Activated gamma-delta T cell treated with anti-CD3 and anti-CD28 coated beads, Interleukin-2, amount 50 U/mL, for 16 hours (primary cell): ENCODE data around the gene ERBB4.
"Not testable (repeated sequence)": the region's sequence is repeated elsewhere in the genome, so short reads cannot be mapped to it uniquely, and the experiment has no call there.

Experiments used
- DNase-seq: peaks from one replicate; pipeline ENCODE4 v3.0.0-alpha.2; 2020; ENCODE audit warnings: low read depth

The ERBB4 gene

DNA sequence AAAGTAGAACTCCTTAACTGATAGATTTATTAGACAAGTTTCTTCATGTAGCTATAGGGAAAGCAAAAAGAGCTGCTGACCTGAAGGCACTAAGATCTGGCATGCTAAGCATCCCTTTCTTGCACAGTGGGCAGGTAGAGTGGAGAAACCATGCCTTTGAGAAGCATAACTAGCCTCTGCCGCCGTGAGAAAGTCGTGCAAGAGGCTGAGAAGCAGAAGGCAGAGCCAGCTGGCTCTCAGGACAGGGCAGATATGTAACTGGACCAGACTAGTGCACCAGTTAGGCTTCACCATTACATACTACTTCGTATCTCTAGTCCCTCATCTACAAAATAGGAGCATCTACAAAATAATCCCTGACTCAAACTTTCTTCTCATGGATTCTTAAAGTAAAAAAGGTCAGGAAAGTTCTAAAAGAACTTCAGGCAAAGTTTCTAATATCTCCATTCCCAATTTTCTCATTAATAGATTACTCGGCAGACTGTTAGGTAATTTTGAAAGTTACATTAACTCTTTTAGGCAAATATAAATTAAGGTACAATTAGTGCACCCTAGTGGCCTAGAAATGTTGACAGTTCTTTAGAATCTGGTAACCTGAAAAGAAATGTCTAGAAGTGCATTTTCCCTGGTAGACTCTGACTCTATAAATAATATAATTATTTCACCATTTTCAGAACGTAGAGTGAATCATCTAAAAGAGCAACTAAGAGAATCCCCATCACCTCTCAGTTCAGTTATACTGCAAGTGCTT, 10.3 kb downstream of the ERBB4 start:
- DNase-seq, result no peak

DNA sequence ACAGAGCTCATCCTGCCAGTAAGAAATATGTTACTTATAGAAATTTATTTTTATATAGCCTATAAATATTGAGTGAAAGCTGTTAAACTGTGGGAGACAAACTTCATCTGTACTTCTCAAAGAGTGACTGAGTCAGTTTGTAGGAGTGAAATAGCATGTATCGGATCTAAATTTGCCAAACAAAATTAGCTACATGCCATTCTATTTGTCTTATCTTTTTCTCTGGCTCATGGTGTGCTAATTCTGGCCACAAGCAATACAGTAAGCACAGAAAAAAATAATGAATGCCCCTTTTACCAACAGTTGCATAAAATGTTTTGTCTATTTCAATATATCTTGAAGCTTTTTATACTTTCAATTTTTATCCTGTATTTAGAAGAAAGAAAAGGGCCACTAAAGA, 12.5 kb downstream of the ERBB4 start:
- DNase-seq, result no peak

DNA sequence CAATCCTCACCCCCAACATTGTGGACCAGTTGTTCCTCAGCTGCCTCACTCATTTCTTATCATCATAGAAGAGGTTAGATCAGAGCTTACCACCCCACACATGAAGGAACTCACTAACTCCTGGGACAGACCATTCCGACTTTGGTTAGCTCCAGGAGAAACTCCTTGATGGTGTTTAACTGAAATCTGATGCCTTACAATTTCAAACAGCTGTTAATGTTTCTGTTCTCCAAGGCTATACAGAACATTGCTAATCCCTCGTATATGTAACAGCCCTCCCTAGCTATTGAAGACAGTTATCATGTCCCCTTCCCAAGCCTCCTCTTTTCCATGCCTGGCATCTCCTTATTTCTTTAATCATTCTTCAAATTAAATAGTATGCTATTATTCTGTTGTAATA, 14.8 kb downstream of the ERBB4 start:
- DNase-seq, result no peak

DNA sequence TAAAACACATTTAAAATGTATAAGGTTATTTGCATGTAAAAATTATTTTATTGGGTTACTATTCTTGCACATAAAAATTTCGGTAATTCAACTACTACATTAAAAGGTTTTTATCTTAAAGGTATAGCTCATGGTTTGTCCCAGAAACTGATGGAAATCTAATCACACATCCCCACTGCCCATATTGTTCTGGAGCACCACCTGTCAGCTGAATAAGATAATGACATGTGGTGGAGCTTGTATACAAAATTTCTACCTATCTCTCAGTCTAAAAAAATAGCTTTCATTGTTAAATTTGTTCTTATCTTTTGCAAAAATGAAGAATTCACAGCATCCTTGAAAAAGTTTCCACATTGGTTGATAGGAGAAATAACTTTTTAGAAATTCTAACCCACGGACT, 18.3 kb downstream of the ERBB4 start:
- no peak for DNase-seq

DNA sequence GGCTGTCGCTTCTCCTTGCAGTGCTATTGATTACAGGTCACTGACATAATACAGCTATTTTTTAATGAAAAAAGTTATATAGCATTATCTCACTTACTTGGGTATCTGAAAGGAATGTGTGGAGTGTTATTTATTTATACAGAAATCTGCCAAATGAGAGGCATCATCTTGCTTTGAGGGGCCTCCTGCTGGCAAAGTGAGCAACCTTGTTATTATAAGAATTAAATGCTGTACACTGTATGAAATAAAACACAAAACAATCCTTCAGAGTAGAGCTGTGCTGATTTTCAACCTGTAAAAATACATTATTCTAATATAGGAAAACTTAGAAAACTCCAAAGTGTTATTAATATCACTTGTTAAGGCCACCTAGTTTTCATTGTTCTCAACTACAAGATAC, 20.9 kb downstream of the ERBB4 start:
- DNase-seq, result no peak

DNA sequence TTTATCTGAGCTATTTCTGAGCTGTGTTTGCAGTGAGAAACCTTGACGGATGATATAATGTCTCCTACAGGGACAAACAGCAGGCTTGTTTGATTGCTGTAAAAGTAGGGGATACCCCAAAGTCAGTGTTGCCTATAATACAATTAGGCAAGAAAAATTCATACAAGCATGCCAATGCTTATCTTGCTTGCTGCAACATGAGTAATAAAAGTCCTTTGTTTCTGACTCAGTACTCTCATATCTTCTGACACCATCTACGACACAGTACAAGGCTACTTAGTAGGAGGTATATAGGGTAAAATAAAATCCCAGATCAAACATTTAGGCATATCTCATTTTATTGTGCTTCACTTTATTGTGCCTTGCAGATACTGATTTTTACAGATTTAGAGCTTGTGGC, 33.0 kb downstream of the ERBB4 start:
- DNase-seq, result no peak

DNA sequence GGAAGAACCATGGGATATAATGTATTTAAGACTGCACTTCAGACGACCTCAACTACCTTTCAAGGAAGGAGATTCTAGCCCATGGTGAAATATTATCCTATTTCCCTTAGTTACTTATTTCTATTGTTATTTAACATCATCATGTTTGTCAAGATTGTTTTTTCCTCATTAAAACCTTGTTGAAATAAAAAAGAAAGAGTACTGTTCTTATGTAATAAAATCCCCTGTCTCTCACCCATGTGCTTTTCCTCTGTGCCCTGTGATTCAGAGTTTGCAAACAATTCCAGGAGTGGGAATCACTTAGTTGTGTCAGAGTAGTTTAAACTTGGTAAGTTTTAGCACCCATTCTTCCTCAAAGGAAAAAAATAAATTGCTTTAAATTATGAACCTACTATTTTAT, 43.6 kb downstream of the ERBB4 start:
- DNase-seq, result no peak

DNA sequence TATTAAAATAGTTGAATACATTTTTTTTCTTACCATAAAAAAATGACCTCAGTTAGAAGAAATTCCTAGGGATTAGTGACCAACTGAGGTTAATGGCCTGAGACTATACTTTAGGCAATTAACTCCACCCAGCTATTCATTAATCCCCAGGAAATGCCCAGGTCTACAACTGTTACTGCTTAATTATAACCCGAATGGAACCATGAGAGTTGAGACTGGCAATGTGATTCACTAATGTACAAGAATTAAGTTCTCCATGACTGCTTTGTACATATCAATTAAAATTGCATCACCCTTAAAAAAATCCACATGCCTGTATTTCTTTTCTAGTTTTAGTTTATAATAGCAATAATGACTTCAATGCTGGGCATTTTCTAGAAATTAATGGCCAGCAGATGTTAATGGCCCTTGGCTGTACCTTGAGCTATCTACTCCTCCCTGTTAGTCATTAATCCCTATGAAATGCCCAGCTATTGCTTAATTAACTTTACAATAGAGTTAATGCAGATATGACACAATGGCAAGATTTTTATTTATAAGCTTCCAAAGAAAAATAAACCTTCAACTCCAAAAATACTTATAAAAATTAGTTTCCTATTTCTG, 44.1 kb downstream of the ERBB4 start:
- no peak for DNase-seq

DNA sequence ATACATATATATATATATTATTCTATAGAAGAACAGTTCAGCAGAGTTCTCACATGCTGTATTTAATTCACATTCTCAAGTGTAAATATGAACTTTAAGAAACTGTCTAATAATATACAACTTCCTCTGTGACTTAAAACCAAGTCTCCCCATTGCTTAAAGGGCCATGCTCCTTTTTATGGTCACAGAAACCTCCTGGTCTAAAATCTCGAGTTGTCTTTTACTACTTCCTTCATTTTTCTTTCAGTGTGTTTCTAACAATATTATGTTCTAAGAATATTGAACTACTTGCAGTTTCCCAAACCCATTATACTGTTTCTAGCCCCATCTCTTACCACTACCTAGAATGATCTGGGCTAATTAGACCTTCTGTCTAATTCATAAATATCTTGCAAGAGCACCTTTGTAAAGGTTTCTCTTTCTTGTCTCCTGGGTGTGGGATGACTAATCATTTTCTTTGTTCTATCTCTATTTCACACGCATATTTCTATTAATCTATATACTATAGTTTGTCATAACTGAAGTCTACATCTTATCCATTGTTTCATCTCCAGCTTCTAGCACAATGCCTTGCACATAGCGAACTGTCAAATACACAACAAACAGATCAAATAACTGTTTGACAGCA, 48.8 kb downstream of the ERBB4 start:
- no peak for DNase-seq

DNA sequence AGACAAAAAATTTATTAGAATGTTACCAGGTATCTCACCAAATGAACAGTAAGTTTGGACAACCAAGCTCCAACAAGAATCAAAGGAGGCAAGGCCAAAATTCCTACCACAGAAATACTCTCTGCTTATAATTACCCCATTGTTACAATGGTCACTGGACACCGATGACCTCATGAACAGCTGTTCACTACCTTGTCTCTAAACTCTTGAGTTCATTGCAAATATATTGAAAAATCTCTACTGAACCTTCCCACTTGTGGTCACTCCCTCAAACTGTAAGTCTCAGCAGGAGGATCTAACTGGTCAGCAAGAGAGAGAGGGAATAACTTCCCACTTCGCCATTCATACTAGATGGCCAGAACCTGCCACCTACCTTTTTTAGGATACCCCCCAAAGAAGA, 50.0 kb downstream of the ERBB4 start:
- DNase-seq, result no peak

DNA sequence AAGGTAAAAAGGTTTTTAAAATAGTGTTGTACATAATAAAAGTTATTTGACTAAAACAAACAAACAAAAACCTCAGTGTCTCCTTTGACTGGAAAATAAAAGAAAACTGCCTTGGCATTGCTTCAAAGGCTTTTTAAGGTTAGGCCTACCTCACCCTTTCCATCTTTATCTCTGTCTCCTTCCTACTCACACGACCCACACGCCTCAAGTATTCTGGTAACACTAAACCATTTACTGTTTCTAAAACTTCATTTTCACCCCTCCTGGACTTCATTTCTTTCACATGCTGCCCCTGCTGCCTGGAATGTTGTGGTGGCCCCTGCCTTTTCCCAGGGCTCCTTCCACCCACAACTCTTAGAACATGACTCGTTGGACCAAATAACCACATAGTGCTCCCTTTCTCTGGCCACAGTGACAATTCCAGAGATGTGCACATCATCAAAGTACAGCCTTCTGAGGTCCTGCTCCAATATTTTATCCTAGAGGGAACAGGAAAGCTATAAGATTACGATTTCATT, 54.0 kb downstream of the ERBB4 start:
- no peak for DNase-seq

DNA sequence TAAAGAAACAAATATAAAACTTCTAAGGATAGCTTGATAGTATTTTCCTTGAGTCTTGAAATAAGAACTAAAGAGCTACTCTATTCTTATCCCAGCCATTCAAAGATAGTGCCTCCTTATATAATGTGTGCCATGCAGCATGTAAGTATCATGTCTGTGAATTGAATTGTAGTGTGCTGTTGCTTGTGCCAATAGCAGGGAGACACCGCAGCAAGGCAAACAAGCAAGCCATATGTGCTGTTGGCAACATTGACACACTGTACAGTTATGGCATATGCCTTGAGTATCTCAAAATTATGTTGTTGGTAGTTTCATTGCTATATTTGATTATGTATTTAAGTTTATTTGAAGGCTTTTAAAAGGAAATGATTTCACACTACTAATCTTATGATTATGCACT, 58.2 kb downstream of the ERBB4 start:
- no peak for DNase-seq

DNA sequence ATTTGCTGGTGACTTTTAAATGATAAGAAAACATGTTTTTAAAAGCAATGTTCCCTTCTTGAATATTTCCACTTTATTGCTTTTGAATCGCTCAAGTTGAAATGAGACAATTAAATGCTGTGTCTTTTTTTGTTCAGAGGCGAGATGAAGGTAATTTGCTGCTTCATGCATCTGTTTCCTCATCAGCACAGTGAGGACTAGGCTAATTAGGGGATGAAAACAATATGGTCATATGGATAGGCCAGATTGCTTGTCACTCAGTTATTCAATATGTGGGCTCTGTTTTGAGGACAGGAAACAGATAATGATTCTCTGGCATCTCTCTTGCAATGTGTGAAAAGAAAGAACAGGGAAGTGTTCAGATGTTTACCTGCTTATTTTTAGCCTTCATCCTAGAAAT, 61.0 kb downstream of the ERBB4 start:
- DNase-seq, result no peak

DNA sequence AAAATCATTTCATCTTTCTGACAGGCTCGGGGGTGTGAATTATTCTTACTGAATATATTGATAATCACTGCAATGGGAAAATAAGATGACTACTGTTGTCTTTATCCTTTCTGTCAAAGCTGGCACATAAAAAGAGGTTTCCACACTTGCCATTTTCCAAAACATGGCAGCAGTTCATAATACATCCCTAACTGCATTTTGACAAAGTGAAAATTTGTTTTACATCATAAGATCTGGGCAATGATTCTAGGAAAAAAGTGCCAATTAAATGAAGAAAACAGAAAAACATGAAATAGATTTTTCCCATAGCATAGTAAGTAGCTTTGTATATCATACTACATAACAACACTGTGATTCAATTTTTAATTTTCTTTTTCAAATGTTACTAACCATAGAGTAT, 65.4 kb downstream of the ERBB4 start:
- DNase-seq, result no peak

DNA sequence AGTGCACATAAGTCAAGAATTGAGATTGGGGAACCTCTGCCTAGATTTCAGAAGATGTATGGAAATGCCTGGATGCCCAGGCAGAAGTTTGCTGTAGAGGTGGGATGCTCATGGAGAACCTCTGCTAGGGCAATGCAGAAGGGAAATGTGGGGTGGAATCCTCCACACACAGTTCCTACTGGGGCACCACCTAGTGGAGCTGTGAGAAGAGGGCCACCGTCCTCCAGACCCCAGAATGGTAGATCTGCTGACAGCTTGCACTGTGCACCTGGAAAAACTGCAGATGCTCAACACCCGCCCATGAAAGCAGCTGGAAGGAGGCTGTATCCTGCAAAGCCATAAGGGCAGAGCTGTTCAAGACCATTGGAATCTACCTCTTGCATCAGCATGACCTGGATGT, 71.1 kb downstream of the ERBB4 start:
- DNase-seq, result not testable (repeated sequence)

DNA sequence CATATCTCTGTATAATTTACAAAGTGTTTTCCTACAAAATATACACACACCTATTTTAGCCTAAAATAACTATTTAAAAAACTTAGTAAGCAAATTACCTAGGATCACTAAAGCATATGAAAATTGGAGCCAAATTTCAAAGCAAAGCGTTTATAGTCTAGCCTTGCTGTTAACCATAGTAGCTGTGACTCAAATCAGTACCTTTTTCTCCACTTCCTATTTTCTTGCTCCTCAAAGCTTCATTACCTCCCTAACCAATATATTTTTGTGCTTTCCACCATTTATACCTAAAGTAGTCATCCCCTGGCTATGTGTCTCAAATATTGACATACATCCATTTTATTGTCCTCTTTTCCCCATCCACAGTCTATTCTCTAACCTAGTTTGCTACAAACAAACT, 73.1 kb downstream of the ERBB4 start:
- no peak for DNase-seq

DNA sequence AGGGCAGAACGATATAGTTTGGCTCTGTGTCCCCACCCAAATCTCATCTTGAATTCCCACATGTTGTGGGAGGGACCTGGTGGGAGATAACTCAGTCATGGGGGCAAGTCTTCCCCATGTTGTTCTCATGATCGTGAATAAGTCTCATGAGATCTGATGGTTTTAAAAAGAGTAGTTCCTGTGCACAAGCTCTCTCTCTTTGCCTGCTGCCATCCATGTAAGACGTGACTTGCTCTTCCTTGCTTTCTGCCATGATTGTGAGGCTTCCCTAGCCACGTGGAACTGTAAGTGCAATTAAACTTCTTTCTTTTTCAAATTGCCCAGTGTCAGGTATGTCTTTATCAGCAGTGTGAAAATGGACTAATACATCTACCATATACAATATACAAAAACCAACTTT, 76.9 kb downstream of the ERBB4 start:
- DNase-seq, result not testable (repeated sequence)

DNA sequence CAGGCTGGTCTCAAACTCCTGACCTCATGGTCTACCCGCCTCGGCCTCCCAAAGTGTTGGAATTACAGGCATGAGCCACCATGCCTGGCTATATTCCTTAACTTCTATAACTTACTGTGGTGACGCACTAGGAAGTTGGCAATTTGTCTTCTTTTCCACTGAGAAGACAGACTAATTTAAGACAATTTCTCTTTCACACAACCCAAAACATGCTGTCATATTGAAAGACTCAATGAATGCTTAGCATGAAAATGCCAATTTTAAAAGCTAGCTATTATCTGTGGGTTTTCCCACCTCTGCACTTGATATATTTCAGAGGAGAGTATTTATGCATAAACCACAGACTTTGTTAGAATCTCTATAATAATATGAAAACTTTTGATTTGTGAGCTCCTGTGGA, 84.5 kb downstream of the ERBB4 start:
- no peak for DNase-seq

DNA sequence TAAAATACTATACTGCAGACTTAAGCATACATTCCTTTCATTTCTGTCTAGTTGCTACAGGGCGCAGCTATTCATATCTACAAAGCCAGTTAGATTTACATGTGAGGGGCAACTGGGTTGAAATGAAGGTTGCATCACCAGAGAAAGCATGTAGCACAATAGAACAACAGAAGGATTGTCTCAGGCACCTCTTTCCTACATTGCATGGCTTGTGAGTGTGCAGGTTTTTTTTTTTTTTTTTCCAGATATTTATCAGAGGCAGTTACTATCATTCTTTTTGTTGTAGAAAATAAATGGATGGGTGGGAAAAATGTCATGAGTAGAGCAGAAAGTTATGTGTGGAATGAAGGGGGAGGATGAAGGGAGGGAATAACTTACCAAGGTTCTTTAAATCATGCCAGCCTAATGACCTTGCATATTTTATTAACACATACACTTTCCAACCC, 86.8 kb downstream of the ERBB4 start:
- DNase-seq, result no peak

DNA sequence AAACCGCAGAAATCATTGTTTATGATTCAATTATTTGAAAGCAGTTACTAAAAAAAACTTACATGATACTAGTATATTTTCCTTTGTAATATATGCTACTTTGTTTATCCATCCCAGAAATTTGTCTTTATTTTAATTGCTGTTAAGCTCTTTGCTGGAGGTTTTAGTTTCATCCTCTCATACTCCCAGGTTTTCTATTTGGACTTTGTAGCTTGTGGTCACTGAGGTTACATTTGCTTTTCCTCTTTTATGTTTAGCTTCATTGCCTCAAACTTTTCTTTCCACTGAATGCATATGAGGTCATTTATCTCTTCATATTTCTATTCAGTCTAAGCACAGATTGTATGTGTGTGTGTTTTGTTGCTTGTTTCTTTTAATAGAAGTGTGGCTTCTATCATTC, 89.9 kb downstream of the ERBB4 start:
- no peak for DNase-seq

DNA sequence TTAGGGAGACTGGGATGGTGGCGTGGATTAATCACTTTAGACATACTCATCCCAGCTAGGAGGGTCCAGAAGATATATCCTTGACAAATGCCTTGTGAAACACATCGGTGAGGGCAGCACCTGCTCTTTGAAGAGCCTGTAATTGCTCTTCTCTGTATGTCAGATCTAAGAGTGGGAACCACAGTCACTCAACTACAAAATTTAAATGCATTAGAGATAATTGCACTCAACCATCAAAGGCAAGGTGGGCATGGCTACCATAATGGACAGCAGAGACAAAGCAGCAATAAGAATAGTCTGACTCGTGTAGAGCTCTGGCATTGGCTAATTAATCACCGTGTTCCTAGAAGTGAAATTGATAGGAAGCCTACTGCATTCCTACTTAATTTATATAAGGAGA, 96.8 kb downstream of the ERBB4 start:
- no peak for DNase-seq

DNA sequence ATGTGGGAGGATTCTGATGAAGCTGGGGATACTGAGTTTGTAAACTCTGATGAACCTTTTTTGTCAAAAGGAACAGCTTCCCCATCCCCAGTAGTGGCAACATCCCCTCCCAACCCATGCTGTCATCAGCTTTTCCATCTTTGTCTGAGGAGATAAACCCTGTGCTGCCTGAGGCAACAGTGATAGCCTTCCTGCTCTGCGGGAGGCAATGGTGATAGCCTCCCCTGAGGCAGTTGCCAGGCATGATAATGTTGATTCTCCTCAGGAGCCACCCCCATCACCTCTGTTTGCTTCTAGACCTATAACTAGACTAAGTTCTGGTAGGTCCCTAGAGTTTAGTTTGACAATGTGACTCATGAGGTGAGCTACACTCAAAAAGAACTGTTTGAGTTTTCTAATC, 97.5 kb downstream of the ERBB4 start:
- DNase-seq, result no peak

DNA sequence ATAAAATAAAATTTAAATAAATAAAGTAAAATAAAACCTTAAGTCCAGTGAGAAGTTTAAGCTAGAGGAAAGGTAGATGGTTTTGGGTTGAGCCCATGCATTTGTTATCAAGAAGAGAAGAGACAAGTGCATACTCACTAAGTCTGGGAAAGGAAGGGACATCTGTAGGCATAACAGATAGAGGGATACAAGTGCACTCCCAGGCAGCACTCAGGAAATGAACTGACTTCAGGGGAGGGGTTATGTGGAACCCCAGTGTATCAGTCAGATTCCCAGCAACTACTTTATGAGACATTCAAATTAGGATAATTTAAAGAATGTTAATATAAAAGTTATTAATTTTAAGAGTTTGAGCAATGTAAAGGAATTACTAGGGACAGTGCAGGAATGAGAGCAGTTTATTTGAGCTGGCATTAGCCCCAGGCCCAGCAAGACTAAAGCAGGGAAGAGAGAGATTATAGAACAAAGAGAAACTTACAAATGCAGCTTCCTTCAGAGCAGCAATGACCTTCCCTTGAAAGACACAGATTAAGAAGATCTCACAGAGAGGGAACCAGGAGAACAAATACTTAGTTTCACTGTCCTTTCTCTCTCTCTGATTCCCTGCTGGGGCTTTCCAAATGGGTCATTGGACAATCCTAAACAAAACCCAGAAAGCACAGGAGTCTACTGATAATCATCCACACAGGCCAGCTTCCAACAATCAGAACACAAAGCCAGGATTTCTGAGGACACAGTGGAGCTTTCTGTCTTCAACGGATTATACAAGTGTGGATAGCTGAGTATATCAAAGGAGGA, 109.7 kb downstream of the ERBB4 start:
- no peak for DNase-seq
